Stimulated activated CD4-positive, alpha-beta T cell treated with anti-CD3 and anti-CD28 coated beads, Interleukin-4, amount 100 ng/mL, for 24 hours (primary cell): ENCODE measurements around the gene KLC1.
"Not testable (repeated sequence)": the region's sequence is repeated elsewhere in the genome, so short reads cannot be mapped to it uniquely, and the experiment has no call there.

ENCODE experiments used
- DNase-seq: peaks from one replicate; pipeline ENCODE4 v3.0.0-alpha.2; 2020

KLC1 gene

GRCh38 chr14:103626146-103626850 is 2.7 kb upstream of the KLC1 start:
- no peak for DNase-seq

GRCh38 chr14:103627073-103628025 is 1.7 kb upstream of the KLC1 start:
- no peak for DNase-seq

- peak; percentile 14 for DNase-seq
Observed at GRCh38 chr14:103628221-103628683, 759 bp upstream of the KLC1 start.

GRCh38 chr14:103629503-103630121 is 601 bp downstream of the KLC1 start:
- DNase-seq, result peak; percentile 55

GRCh38 chr14:103630364-103631108 is 1.5 kb downstream of the KLC1 start:
- DNase-seq, result no peak

GRCh38 chr14:103633391-103633790 is 4.4 kb downstream of the KLC1 start:
- DNase-seq, result no peak

GRCh38 chr14:103634156-103634555 is 5.1 kb downstream of the KLC1 start:
- no peak for DNase-seq

- no peak for DNase-seq
Observed at GRCh38 chr14:103638594-103638993, 9.6 kb downstream of the KLC1 start.

- no peak for DNase-seq
Observed at GRCh38 chr14:103641161-103641560, 12.2 kb downstream of the KLC1 start.

- DNase-seq, result no peak
Observed at GRCh38 chr14:103646189-103646588, 17.2 kb downstream of the KLC1 start.

- no peak for DNase-seq
Observed at GRCh38 chr14:103649001-103649400, 20.0 kb downstream of the KLC1 start.

- no peak for DNase-seq
Observed at GRCh38 chr14:103650213-103650612, 21.2 kb downstream of the KLC1 start.

- no peak for DNase-seq
Observed at GRCh38 chr14:103651585-103651984, 22.6 kb downstream of the KLC1 start.

- DNase-seq, result no peak
Observed at GRCh38 chr14:103652806-103653205, 23.8 kb downstream of the KLC1 start.

- DNase-seq, result not testable (repeated sequence)
Observed at GRCh38 chr14:103653336-103653735, 24.3 kb downstream of the KLC1 start.

- DNase-seq, result no peak
Observed at GRCh38 chr14:103653805-103654204, 24.8 kb downstream of the KLC1 start.

GRCh38 chr14:103654619-103655018 is 25.6 kb downstream of the KLC1 start:
- DNase-seq, result no peak

- no peak for DNase-seq
Observed at GRCh38 chr14:103656031-103656755, 27.2 kb downstream of the KLC1 start.

GRCh38 chr14:103656756-103657133 is 27.7 kb downstream of the KLC1 start:
- no peak for DNase-seq

- no peak for DNase-seq
Observed at GRCh38 chr14:103657471-103657870, 28.5 kb downstream of the KLC1 start.

GRCh38 chr14:103659631-103660030 is 30.6 kb downstream of the KLC1 start:
- DNase-seq, result no peak

- no peak for DNase-seq
Observed at GRCh38 chr14:103662029-103662428, 33.0 kb downstream of the KLC1 start.
